K562 (cell line): ENCODE data around the gene DCXR. TPM values are rescaled to one million over a fixed set of nuclear protein-coding genes. Genes with fewer than 3 reads are reported as not detected.

ENCODE experiments used
- CBX5 ChIP-seq: IDR thresholded peaks from 2 replicates; pipeline ENCODE4 v1.6.1; 2014; ENCODE audit warnings: low read depth, borderline replicate concordance
- EP300 ChIP-seq: IDR thresholded peaks from 2 replicates; pipeline ENCODE4 v1.6.1; 2012; ENCODE audit warnings: low read length, improper control_type of control experiment
- ETS1 ChIP-seq: conservative IDR thresholded peaks from 2 replicates; pipeline ENCODE4 v1.6.1; 2011; ENCODE audit warnings: low read depth, mild to moderate bottlenecking, low read length; ENCODE audit not compliant: control insufficient read depth
- ILF3 ChIP-seq: fragments of 450-650 bp; IDR thresholded peaks from 2 replicates; pipeline ENCODE4 v1.6.1; 2018; ENCODE audit warnings: antibody characterized with exemption, mild to moderate bottlenecking, moderate library complexity, borderline replicate concordance
- JUND ChIP-seq, 2 experiments: IDR thresholded peaks; 2 replicates in 1 of 2; 3 replicates in 1 of 2; pipeline ENCODE4 v1.6.1; 2011; ENCODE audit warnings: borderline replicate concordance in 2 of 2, low read depth in 2 of 2, low read length in 2 of 2, improper control_type of control experiment in 1 of 2, missing biosample characterization in 1 of 2, missing genetic modification characterization in 1 of 2, missing genetic modification reagents in 1 of 2
- KAT2B ChIP-seq: IDR thresholded peaks from one replicate; pipeline ENCODE4 v1.6.1; 2012; ENCODE audit warnings: low read depth, mild to moderate bottlenecking, control low read depth, inconsistent platforms, low read length, moderate library complexity
- MBD2 ChIP-seq: sonication (generic); IDR thresholded peaks from 2 replicates; pipeline ENCODE4 v1.6.1; 2016; ENCODE audit warnings: low read depth, borderline replicate concordance
- MTA3 ChIP-seq: fragments of 450-650 bp; formaldehyde crosslinking; IDR thresholded peaks from 2 replicates; pipeline ENCODE4 v1.6.1; 2017; ENCODE audit warnings: mild to moderate bottlenecking, borderline replicate concordance
- NFIC ChIP-seq: fragments of 450-650 bp; IDR thresholded peaks from 2 replicates; pipeline ENCODE4 v1.6.1; 2017; ENCODE audit warnings: mild to moderate bottlenecking, inconsistent platforms
- PCBP2 ChIP-seq: fragments of 200-400 bp; formaldehyde crosslinking; IDR thresholded peaks from 2 replicates; pipeline ENCODE4 v1.6.1; 2018; ENCODE audit warnings: low read length, low read depth, mild to moderate bottlenecking, moderate library complexity; ENCODE audit not compliant: poor library complexity, severe bottlenecking
- PHF21A ChIP-seq: fragments of 450-650 bp; IDR thresholded peaks from 2 replicates; pipeline ENCODE4 v1.6.1; 2017; ENCODE audit warnings: low read depth, borderline replicate concordance
- SAFB ChIP-seq: fragments of 200-400 bp; formaldehyde crosslinking; IDR thresholded peaks from 2 replicates; pipeline ENCODE4 v1.6.1; 2017; ENCODE audit warnings: low read depth, low read length, borderline replicate concordance
- SMARCA5 ChIP-seq: fragments of 450-650 bp; IDR thresholded peaks from 2 replicates; pipeline ENCODE4 v1.6.1; 2016
- SREBF1 ChIP-seq: fragments of 150-350 bp; IDR thresholded peaks from 2 replicates; pipeline ENCODE4 v1.6.1; 2014; ENCODE audit warnings: antibody characterized with exemption, low read depth, low read length, borderline replicate concordance
- TFAP4 ChIP-seq: sonication (generic); formaldehyde crosslinking; IDR thresholded peaks from 2 replicates; pipeline ENCODE4 v1.8.0; 2022; ENCODE audit warnings: missing genetic modification reagents, mild to moderate bottlenecking, moderate library complexity, borderline replicate concordance
- ZNF133 ChIP-seq: fragments of 250-450 bp; sonication (Bioruptor Pico); IDR thresholded peaks from 2 replicates; pipeline ENCODE4 v1.4.0; 2020; ENCODE audit warnings: mild to moderate bottlenecking
- ZNF134 ChIP-seq: fragments of 250-450 bp; sonication (Bioruptor Pico); conservative IDR thresholded peaks from 2 replicates; pipeline ENCODE4 v1.4.0; 2020
- ZNF212 ChIP-seq: fragments of 450-650 bp; formaldehyde crosslinking; IDR thresholded peaks from 2 replicates; pipeline ENCODE4 v1.4.0; 2020; ENCODE audit warnings: mild to moderate bottlenecking
- ZNF444 ChIP-seq: fragments of 250-450 bp; sonication (Bioruptor Pico); IDR thresholded peaks from 2 replicates; pipeline ENCODE4 v1.4.0; 2020; ENCODE audit warnings: mild to moderate bottlenecking, moderate library complexity
- ZNF766 ChIP-seq: fragments of 200-800 bp; sonication (Bioruptor generic); conservative IDR thresholded peaks from 2 replicates; pipeline ENCODE4 v1.6.1; 2016; ENCODE audit warnings: missing genetic modification characterization, missing compliant biosample characterization
- ZNF785 ChIP-seq: fragments of 250-450 bp; sonication (Bioruptor Pico); IDR thresholded peaks from 2 replicates; pipeline ENCODE4 v1.4.0; 2020; ENCODE audit warnings: mild to moderate bottlenecking
- polyA plus RNA-seq, 8 experiments: library from polyadenylated mRNA; depleted of rRNA in 4 of 8; stranded (reverse) in 5 of 8; unstranded in 3 of 8; fragments of >200 nt; fragmentation: Nextera tagmentation in 2 of 8; fragmentation: Illumina TruSeq in 1 of 8; extraction: Ambion mirVana in 2 of 8; extraction: Trizol in 1 of 8; gene quantifications; 2 replicates each; pipeline versions ENCODE4 v1.2.1 to v1.2.3, GENCODE V29; 2011 to 2014; ENCODE audit warnings: inconsistent platforms in 1 of 8, missing spikeins in 1 of 8
- total RNA-seq, 7 experiments: library from RNA; depleted of rRNA in 6 of 7; stranded (reverse); fragments of >200 nt in 6 of 7; fragmentation: Illumina TruSeq in 2 of 7; extraction: Trizol in 2 of 7; gene quantifications; 2 replicates each; pipeline versions ENCODE4 v1.2.1 to v1.2.3, GENCODE V29; 2011 to 2021; ENCODE audit warnings: low replicate concordance in 1 of 7
- TF ChIP-seq, protein P1 (sequence below), 2 experiments: fragments of 200-800 bp in 1 of 2; sonication (Bioruptor generic) in 1 of 2; sonication (generic) in 1 of 2; formaldehyde crosslinking in 1 of 2; IDR thresholded peaks in 1 of 2; conservative IDR thresholded peaks in 1 of 2; 2 replicates each; pipeline versions ENCODE4 v1.5.0 to v1.6.1; 2016 to 2020; ENCODE audit warnings: missing compliant biosample characterization in 1 of 2, missing genetic modification characterization in 1 of 2, missing genetic modification reagents in 1 of 2
- TF ChIP-seq, protein P2 (sequence below): fragments of 450-650 bp; formaldehyde crosslinking; IDR thresholded peaks from 2 replicates; pipeline ENCODE4 v1.4.0; 2022; ENCODE audit warnings: mild to moderate bottlenecking, moderate library complexity

The DCXR gene
- total and polyA plus RNA-seq, 9 of the 15 experiments (the other 6 are each of a cell fraction or from before 2014, with no cell fraction given) = 21.3 to 274 (median 156) TPM

DNA sequence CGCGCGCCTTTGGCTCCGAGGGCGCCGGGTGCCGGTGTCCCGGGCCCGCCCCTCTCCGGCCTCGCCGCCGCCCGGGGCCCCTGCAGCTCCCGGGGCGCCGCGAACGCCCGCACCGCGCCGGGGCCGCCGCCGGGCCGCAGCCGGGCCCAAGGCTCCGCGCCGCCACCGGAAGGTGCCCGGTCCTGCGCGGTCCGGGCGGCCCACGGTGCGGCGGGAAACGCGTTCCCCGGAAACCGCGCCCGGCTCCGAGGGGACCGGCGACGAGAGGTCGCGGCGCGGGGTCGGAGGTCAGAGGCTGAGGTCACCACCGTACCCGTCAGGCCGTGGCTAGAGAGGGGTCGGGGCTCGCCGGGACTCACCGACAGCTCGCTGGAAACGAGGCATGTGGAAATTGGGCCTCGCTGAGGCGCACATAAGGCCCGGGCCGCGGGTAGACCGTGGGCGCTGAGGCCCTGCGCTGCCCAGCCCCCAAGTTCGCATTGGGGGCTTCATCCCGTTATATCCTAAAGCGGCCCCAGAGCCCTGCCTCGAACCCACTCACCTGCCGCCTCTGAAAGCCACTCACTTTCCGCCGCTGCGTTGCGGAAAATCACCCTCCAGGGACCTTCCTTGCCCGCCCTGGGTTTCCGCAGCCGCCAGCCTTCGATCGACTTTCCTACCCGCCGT, 28.3 kb upstream of the DCXR start, which contains the start of gene DUS1L (continued):
- TF ChIP-seq PCBP2 (no peak), ZNF133 (CRISPR knock-in tag) (peak; percentile 10; the same call in 1 of the 2 replicates), ILF3 (no peak), MTA3 (peak; percentile 79; the same call in 1 of the 2 replicates), ZNF134 (0 out of 2 replicates have a peak, but pooled peaks have one; percentile 44), KAT2B (no peak), ZNF212 (CRISPR knock-in tag) (0 out of 2 replicates have a peak, but pooled peaks have one; percentile 57), EP300 (0 out of 2 replicates have a peak, but pooled peaks have one; percentile 31), NFIC (peak; percentile 47; the same call in 1 of the 2 replicates), ETS1 (peak; percentile 88; the same call in 1 of the 2 replicates), ZNF785 (CRISPR knock-in tag) (no peak), JUND (IDR thresholded peaks at IDR 0.05; ENCODE audit: borderline replicate concordance, low read depth, low read length) (peak; percentile 79), JUND (tag; IDR thresholded peaks at IDR 0.05; ENCODE audit: borderline replicate concordance, low read depth, low read length) (no peak; the same call in 2 of the 3 replicates), CBX5 (peak; percentile 25; the same call in 1 of the 2 replicates), ZNF444 (no peak), ZNF766 (CRISPR knock-in tag) (peak; percentile 79), TFAP4 (CRISPR knock-in tag) (peak; percentile 55; the same call in 1 of the 2 replicates), SREBF1 (peak; percentile 83; the same call in 1 of the 2 replicates), MBD2 (no peak), PHF21A (0 out of 2 replicates have a peak, but pooled peaks have one; percentile 47), SAFB (peak; percentile 61), SMARCA5 (no peak)
- TF ChIP-seq, protein P1, sequence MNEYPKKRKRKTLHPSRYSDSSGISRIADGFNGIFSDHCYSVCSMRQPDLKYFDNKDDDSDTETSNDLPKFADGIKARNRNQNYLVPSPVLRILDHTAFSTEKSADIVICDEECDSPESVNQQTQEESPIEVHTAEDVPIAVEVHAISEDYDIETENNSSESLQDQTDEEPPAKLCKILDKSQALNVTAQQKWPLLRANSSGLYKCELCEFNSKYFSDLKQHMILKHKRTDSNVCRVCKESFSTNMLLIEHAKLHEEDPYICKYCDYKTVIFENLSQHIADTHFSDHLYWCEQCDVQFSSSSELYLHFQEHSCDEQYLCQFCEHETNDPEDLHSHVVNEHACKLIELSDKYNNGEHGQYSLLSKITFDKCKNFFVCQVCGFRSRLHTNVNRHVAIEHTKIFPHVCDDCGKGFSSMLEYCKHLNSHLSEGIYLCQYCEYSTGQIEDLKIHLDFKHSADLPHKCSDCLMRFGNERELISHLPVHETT (CRISPR knock-in tag; conservative IDR thresholded peaks at IDR 0.05 in 1 of 2, IDR thresholded peaks at IDR 0.05 in 1 of 2) = peak in 1 of 2 experiments; percentile 98; a peak in 2 of 4 replicates
- TF ChIP-seq, protein P2, sequence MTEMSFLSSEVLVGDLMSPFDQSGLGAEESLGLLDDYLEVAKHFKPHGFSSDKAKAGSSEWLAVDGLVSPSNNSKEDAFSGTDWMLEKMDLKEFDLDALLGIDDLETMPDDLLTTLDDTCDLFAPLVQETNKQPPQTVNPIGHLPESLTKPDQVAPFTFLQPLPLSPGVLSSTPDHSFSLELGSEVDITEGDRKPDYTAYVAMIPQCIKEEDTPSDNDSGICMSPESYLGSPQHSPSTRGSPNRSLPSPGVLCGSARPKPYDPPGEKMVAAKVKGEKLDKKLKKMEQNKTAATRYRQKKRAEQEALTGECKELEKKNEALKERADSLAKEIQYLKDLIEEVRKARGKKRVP = 0 out of 2 replicates have a peak, but pooled peaks have one; percentile 51
